Endothelial cell of umbilical vein (primary cell): Measurements from ENCODE around the gene DNM2.

ENCODE experiments used
- EZH2 ChIP-seq: IDR thresholded peaks from 2 replicates; pipeline ENCODE4 v1.6.1; 2012; ENCODE audit warnings: borderline replicate concordance, low read depth, mild to moderate bottlenecking, moderate library complexity, low read length, inconsistent platforms; ENCODE audit not compliant: severe bottlenecking
- JUN ChIP-seq: IDR thresholded peaks from 2 replicates; pipeline ENCODE4 v1.6.1; 2011; ENCODE audit warnings: borderline replicate concordance, low read depth; ENCODE audit not compliant: insufficient read length, insufficient read depth
- TF ChIP-seq, protein P1 (sequence below), 2 donors: IDR thresholded peaks; 1 replicate in 1 of 2; 2 replicates in 1 of 2; pipeline ENCODE4 v1.5.1; 2011; ENCODE audit warnings: low read length in 2 of 2, mild to moderate bottlenecking in 2 of 2, moderate library complexity in 2 of 2, control low read depth in 1 of 2, inconsistent platforms in 1 of 2, low read depth in 1 of 2; ENCODE audit not compliant: insufficient read depth in 1 of 2; ENCODE audit errors: extremely low read depth in 1 of 2

DNA sequence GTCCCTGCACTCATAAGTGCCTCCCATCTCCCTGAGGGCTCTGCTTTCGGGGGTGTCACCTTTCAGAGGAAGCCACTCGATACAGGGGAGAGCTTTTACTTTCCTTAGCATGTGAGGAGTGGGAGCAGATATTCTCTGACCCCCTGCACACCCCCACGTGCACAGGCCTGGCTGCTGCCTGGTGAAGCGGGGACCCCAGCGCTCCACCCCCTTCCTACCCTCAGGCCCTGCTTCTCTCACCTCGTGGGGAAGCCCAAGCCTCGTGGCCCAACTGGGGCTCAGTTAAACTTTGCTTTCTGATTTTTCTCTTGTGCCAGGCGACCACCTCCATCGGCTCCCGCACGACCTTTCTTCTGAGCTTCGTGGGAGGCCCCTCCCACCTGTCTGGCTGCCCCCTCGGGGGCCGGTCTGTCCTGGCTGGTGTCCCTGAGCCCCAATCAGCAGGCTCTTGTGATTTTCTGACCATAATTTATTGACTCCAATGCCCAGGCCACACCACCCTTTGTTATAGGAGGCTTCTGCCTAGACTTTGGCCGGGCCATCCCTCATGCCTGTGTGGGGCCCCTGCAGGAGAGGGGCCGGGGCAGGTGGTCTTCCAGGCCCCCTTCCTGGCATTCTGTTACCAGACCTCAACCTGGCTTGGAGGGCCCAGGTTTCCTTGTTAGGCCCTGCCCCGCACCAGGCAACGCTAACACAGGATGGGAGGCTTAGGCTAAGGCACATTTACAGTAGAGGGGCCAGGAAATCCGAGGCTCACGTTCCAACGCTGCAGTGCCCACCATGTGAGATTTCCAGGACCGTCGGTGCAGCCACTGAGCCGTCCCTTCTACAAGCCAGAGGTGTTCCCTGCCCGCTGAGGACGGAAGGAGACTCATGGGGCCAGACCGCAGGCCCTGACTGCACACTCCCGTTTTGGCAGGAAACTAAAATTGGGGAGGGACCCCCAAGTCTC is 114.4 kb downstream of the DNM2 start:
- no peak for TF ChIP-seq EZH2
- TF ChIP-seq, protein P1, sequence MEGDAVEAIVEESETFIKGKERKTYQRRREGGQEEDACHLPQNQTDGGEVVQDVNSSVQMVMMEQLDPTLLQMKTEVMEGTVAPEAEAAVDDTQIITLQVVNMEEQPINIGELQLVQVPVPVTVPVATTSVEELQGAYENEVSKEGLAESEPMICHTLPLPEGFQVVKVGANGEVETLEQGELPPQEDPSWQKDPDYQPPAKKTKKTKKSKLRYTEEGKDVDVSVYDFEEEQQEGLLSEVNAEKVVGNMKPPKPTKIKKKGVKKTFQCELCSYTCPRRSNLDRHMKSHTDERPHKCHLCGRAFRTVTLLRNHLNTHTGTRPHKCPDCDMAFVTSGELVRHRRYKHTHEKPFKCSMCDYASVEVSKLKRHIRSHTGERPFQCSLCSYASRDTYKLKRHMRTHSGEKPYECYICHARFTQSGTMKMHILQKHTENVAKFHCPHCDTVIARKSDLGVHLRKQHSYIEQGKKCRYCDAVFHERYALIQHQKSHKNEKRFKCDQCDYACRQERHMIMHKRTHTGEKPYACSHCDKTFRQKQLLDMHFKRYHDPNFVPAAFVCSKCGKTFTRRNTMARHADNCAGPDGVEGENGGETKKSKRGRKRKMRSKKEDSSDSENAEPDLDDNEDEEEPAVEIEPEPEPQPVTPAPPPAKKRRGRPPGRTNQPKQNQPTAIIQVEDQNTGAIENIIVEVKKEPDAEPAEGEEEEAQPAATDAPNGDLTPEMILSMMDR (IDR thresholded peaks at IDR 0.05; ENCODE audit: extremely low read depth in 1 of 2, insufficient read depth in 1 of 2, low read depth in 1 of 2, low read length in 2 of 2) = no peak
- no peak for TF ChIP-seq JUN
